SK-MEL-5 (cell line): Measurements from ENCODE around the gene PI4KA. TPM values are rescaled to one million over a fixed set of nuclear protein-coding genes. Genes with fewer than 3 reads are reported as not detected.
"Not testable (repeated sequence)": the region's sequence is repeated elsewhere in the genome, so short reads cannot be mapped to it uniquely, and the experiment has no call there.

Experiments used
- DNase-seq: peaks from one replicate; pipeline ENCODE4 v3.0.0-alpha.2; 2016; ENCODE audit warnings: low read depth, low spot score
- in situ Hi-C: cut with HindIII; loops from 2 replicates; pipeline ENCODE4 v1.10.0; 2016; ENCODE audit warnings: low sequenced_read_pairs, high pct_unique_total_duplicates, low pct_unique_long_range_greater_than_20kb
- total RNA-seq: library from RNA; depleted of rRNA; stranded (reverse); fragments of >200 nt; shearing (Covaris generic); gene quantifications from 2 replicates; pipeline ENCODE4 v1.2.3, GENCODE V29; 2014

The PI4KA gene
- total RNA-seq, 1 experiment from 2014 or later = 29.3 TPM

DNA sequence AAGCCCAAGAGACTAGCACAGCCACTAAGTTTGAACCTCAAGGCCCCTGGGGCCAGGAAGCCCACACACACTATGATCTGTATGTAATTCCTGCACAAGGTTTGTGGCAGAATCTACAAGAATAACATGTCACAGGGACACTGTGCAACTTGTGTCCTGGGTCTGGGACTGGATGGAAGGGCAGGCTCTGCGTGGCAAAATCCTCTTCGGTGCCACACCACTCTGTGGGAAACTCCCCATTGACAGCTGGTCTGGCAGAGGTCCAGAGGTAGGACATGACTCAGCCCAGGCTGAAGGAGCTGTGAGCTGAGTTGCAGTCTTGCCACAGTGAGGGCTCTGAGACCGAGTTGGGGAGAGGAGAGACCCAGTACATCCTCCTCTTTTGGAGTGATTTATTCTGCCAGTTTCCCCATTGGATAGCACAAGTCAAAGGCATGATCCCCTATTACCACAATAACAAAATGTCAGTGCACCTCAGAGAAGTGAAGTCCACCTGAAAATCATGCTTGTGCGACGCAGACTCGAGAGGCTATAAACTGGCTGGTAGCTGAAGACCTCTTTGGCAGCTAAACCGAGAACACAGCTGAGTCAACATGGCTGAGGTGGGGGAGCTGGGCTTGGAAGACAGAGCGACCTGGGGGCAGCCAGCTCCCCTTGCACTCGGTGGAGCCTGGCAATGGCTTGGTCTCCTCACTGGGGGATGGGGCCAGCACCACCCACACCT is 108.0 kb downstream of the PI4KA start:
- in situ Hi-C loops = no loop called here

DNA sequence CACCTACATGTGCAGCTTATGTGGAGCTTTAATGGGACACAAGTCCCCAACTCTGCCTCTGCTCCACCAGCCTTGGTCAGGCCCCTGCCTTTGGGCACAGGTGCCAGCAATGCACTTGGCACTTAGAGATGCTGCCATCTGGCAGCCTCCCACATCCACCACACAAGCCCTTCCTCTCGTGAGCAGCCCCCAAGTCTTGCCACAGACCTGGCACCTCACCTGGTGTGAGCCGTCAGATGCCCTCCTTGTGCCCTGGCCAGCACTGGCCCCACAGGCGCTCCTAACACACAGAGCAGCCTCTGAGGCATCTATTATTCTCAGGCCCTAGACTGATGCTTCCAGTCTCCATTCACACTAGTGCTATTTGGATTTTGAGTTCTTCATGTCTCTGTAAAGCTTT is 109.2 kb downstream of the PI4KA start:
- no peak for DNase-seq
- in situ Hi-C loops = no loop called here

More for the DNA sequence above, 108.0 kb downstream of the PI4KA start:
- peak; percentile 39 for DNase-seq

DNA sequence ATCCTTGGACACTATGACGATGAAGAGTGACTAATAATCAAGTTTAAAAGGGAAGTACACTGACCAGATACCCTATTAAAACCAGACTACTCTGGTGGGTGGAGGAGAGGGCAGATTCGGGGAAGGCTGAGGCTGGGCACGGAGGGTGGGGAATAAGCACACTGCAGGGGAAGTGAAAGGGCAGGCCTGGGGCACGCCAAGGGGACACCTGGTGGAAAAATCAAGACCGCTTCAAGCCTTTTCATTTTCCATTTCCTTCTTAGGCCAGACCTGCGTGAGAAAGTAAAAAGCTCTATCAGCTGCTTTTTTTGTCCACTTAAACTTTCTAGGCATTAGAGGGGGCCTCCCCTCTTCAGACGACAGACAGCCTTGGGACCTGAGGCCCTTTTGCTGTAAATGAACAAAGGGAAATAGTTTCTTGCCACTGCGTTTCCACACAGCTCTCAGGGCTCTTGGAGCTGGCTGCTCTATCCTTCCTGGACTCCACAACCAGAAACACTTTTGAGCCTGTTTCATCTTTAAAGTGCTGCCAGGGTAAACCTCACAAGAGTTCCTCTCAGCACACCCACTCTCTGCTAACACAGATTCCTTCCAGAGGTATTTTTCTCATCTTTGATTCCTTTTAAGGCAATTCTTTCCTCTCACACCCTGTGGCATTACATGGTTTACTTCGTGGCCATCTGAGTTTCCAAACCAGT is 109.7 kb downstream of the PI4KA start:
- in situ Hi-C loops = no loop called here
- DNase-seq = no peak

DNA sequence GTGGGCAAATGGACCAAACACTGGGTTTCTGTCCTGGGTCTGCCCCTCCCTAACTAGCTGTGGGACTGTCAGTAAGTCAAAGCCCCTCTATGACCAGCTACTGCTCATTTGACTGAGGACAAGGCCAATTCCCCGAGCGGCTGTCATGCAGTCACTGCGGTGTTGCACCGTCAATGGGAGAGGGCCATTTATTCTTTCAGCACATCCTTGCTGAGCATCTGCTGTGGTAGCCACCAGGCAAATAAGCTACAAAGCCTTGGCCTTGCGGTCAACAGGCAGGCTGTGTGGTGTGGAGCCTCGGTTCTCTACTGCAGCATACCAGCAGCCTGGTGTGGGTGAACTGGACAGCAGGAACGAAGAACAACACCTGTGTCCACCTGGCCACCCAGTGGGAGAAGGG is 110.5 kb downstream of the PI4KA start:
- in situ Hi-C loops = no loop called here
- DNase-seq = no peak

DNA sequence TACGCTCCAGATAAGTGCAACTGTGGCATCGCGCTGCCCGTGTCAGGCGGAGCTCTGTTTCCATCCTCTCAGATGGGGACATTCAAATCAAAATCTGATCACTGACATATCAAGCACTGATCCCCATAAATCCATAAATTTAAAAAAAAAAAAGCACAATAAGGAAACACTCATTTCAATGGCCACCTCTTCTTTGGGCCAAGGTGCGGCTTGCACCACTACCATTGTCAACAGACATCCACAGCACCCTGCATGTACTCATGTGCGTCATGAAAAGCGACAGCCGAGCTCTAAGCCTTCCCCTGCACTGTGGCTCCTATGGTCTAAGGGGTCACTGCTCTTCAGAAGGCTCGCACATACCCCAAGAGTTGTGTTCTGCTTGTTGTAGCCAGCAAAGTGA is 111.4 kb downstream of the PI4KA start:
- in situ Hi-C loops = no loop called here
- DNase-seq = no peak

DNA sequence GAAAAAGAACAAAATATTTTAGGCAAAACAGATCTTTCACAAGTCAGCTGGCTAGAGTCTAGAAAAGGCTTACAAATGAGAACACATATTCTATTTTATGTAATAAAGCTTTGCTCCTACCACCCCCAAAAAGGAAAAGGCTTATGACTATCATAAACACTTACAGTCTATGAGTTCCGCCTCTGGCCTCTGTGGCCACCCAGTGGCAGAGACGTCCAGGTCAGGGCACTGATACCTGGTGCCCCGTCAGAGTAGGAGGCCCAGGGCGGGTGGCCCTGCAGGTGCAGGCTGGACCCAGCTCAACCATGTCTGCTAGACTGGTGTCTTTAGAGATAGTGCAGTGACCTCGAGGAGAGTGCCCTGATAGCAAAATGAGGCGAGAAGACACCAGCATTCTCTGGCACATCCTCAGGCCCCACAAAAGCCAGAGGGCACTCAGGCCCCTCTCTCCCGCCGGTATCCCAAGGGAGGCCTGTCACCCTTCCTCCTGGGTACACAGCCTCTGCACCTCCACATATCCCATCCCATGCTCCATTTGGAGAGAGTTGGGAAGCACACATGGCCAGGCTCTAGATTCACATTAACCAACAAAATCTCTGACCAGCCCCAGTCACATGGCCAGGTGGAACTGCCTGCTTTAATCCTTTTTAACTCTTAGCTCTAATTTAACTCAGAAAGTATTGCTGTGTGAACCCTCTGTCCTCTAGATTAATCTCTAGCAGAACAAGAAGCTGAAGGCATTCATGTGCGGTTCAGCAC is 112.0 kb downstream of the PI4KA start:
- DNase-seq = no peak
- in situ Hi-C loops = no loop called here

DNA sequence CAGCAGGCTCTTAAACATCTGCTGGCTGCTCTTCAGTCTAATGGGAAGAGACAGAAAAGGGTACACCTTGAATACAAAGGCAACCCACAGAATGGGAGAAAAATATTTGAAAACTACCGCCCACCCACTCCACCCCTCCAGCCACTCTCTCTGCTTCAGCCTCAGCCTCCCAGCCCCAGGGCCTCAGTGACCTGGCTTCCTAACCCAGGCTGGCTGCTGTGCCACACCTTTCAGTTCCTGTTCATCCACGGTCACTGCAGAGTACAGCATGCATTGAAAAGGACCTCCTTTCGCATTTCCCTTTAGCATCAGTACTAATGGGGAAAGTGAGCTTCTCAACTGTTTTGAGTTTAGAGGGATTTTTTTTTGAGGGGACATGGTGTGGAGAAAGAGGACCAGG is 113.5 kb downstream of the PI4KA start:
- in situ Hi-C loops = no loop called here
- DNase-seq = no peak

DNA sequence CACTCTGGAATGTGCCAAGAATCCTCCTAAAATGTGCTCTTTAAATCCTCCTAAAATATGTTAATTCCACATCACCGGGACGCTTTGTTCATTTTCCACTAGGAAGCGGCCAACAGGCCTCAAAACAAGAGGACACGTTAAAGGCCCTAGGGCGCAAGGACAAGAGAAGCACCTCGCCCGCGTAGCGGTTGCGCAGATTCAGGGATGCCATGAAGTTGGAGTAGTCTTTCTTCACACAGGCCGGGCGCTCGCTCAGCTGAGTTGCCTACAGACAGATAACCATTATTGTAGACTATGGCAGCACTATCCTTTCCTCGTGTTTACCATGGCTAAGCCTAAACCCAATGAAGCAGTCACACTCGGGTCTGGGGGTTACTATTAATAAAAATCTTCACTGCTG is 114.2 kb downstream of the PI4KA start:
- DNase-seq = no peak
- in situ Hi-C loops = no loop called here

DNA sequence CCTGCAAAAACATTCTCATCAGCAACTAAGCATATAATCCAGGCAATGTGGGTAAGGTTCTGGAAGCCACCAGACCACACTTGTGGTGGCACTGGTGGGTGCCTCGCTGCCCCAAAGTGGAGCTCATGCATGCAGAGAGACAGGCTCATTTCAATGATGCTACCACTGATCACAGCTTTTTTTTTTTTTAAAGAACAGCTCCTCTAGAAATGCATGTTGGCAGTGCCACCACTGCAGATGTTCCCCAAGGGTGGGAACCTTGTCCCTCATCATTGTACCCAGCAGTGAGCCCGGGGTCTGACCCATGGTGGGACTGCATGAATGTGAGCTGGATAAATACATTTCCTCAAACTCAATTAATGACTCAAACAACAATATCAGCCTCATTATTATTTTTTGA is 115.8 kb downstream of the PI4KA start:
- DNase-seq = no peak
- in situ Hi-C loops = no loop called here

DNA sequence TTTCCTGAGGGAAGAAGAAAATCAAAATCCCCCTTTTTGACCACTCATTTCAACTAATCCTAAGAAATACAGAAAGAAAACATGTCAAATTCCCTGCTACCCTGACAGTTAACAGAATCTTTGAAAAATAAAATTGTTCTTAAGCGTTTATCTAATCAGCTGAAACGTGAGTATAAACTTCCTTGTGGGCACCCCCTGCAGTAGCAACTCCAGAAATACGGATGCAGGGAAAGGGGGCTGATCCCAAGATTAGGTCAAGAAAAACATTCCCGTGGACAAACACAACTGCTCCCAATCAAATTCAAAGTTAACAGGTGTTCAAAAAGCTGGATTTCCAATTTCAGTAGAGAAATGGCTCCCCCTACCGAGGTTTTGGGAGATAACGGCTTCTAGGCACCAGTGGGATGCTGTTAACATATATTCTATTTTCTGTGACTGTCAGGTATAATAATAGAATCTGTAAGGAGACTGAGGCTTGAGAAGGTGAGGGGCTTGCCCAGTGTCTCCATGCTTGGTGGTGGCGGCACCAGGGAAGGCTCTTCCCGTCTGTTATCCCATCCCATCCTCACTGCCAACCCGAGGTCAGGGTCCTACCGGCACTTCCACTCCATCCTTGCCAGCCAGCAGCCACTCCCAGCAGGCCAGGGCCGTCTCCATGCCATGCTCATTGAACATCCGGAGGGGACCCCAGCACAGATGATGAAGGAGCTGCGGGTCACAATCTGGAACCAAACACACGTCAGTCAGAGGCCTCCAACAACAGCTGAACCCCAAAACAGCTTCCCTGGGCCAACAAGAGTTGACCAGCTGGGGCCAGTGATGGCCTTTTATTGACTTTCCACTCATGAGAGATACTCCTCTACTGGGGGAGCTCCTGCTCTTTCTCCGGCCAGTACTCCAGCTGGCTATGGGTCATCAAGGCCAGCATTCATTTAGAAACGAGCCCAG is 116.7 kb downstream of the PI4KA start:
- peak; percentile 65 for DNase-seq
- in situ Hi-C loops = no loop called here

DNA sequence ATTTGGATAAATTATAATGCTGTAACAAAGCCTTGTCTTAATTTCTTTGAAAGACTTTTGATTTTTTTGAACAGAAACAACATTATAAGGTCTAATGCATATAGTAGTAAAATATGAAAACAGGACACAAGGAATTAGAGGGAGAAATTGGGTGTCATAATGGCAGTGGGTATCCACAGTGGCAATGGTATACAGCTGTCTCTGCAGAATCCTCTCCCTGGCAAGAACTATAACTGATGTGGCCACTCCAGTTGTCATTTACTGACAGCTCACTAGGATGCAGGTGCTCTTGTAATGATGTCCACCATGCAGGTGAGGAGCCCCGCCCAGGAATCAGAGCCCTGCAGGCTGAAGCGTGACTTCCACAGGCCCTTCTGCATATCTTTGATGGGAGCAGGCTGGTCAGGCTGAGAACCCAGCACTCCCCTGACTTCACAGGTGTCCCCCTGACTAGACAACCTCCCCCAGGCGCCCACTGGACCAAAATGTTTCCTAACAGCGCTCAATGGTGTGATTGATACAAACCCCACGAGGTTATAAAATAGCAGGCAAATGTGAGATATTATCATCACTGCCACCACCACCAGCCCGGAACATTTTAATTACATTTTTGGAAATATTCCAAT is 117.5 kb downstream of the PI4KA start:
- in situ Hi-C loops = no loop called here
- DNase-seq = no peak

DNA sequence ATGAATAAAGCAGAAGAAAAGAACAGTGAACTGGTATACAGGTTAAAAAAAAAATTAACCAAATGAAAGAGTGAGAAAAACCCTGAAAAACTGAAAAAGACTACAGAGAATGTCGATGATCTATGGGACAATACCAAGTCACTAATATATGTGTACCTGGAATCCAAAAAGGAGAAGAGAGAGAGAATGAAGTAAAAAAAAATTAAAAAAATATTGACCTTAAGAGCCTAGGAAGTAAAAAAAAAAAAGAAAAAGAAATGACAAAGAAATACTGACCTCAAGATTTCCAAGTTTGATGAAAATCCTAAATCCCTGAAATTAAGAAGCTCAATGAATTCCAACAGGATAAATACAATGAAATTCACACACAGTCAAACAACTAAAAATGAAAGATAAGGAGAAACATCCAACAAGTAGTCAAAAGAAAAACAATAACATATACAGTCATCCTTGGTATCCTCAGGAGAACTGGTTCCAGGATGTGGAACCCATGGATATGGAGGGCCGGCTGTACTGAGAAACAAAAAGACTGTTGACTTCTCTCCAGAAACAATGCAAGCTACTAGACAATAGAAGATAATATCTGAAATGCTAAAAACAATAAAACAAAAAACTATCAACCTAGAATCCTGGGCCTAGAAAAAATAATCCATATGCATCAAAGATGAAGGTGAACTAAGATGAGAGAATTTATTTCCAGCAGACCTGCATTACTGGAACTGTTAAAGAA is 118.2 kb downstream of the PI4KA start:
- in situ Hi-C loops = no loop called here

DNA sequence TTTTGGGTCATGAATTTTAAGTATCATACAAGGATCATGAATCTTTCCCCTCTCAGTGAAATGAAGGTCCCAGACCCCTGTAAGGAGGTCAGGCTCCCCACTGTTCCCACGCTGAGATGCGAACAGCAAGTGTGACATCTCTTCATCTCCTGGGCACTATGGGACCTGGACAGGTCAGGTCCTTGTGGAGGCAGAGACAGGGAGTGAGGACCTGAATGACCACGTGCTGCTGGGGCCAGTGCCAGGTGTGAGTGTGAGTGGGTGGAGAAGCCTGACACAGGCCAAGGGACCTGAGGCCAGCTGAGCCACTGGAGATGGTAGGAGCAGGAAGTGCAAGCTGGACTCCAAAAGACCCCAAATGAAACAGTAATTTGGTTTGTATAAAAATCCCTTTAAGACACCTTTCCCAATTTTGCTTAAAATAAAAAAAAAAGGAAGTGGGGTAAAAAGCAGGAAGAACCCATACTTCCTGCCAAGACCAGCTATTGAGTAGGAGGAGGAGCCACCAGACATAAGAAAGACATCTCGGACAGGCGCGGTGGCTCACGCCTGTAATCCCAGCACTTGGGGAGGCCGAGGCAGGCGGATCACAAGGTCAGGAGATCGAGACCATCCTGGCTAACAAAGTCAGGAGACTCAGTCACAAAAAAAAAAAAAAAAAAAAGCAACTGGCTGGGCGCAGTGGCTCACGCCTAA is 120.1 kb downstream of the PI4KA start:
- in situ Hi-C loops = no loop called here
- no peak for DNase-seq

More for the DNA sequence above, 118.2 kb downstream of the PI4KA start:
- no peak for DNase-seq

DNA sequence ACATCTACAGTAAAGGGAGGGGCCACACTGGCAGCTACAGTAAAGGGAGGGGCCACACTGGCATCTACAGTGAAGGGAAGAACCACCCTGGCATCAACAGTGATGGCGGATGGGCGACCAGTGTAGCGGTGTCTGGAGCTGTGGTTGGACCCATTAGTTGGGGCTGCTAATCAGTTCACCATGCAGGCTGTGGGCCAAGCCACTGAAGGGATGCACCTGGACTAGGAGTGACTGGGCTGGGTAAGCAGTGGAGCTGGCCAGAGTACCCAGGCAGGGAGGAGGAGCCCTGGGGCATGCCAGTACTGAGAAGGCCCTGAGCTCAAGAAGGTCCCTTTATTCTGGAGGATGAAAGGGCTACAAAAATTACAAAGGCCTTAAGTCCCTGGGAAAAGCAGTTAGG is 121.7 kb downstream of the PI4KA start:
- DNase-seq, in situ Hi-C loops: not testable (repeated sequence)

DNA sequence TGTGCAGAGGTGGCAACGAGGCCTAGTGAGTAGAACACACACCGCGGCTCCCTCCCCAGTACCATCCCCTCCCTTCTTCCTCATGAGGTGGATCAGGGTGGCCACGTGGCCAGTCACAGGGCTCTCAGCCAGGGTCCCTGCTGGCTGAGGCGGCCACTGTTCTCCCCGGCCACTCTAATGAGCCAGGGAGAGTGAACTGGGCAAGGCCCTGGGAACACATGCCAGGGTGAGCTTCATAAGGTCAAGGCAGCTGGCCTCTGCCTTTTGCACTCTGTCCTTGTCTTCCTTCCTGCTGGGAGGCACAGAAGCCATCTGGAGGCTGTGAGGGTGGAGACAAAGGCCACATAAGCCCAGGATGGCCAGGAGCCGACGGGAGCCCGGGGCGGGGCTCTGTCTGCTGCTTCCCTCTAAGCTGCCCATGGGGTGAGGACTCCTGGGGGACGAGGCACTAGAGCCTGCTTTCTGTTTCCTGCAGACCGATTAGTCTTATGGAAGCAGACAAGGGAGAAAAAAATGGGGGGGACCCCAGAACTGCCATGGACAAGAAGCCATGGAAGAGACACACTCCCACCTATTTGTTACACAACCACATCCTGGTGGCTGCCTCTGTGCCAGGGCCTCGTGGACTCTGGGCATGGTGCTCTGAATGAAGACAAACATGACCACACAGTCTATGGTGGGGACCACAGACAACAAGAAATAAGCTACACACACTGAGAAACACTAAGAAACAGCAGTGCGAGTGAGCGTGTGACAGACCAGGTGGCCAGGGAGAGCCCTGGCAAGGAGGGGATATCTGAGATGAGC is 123.1 kb downstream of the PI4KA start:
- not testable (repeated sequence) for DNase-seq

More for the DNA sequence above, 123.1 kb downstream of the PI4KA start:
- in situ Hi-C loops = not testable (repeated sequence)
